ENCODE measurements around the gene SULT1C2. TPM values are rescaled to one million over a fixed set of nuclear protein-coding genes. Genes with fewer than 3 reads are reported as not detected.
"Not testable (repeated sequence)": the region's sequence is repeated elsewhere in the genome, so short reads cannot be mapped to it uniquely, and the experiment has no call there.

Gene SULT1C2
- 10 to 100 TPM; 42.7 to 51.7 (median 50.5) TPM for polyA plus RNA-seq (ENCODE audit: insufficient read length in 3 of 3)

DNA sequence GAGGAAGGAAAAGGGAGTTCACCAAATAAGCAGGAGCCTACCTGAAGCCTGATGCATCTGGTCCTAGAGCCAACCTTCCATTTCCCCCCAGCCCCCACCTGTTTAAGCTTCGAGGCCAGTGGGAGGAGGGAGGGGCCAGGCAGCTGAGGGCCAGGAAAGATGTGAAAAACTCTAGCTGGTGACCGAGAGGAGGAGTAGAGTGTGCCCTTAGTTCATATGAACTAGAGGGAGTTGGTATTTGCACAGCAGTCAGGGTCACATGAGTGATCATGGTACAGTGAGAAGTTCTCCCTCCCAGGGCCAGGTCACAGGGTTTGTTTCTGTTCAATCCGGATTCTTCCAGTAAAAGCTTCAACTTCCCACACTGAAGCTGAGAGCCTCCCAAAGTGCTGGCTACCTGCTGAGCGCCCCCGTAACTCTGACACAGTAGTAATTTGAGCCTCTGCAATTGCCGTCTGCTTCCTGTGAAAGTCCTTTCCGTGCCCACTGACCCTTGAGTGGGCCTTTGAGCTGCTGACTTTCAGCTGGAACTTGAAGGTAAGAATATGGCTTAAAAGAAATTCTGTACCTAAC lies at the start of gene SULT1C2:
SULT1C2 (plus strand) TSS at position 362 of the 573 bp plus-strand sequence. CDS start 4,773 bp downstream, outside the sequence.
- DNase-seq (ENCODE audit: low read depth in 3 of 3, low spot score in 2 of 3), result peak; percentile 74 to 86 (median 80)

DNA sequence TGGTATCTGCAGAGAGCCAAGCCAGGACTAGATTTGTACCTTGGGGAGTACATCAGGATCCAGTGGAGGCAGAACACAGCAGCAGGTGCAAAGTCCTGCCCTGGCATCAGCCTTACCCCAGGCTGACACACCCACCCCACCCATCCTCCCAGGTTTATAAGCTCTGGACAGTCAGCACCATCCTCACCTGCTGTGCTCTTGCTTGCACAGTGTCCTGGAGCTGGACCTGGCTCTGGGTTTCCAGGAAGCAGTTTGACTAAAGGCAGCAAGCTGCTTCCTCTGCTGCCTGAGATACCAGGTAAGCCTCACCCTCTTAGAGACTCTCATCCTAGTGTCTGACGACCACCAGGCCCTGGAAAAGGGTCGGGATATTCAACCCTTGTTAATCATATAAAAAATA lies 48.9 kb upstream of the SULT1C2 start, which contains the start of gene SULT1C3:
SULT1C3 (plus strand) TSS at position 183 of the 400 bp plus-strand sequence. CDS start 7,227 bp downstream, outside the sequence.
- DNase-seq (ENCODE audit: low read depth in 3 of 3, low spot score in 2 of 3), result no peak

DNA sequence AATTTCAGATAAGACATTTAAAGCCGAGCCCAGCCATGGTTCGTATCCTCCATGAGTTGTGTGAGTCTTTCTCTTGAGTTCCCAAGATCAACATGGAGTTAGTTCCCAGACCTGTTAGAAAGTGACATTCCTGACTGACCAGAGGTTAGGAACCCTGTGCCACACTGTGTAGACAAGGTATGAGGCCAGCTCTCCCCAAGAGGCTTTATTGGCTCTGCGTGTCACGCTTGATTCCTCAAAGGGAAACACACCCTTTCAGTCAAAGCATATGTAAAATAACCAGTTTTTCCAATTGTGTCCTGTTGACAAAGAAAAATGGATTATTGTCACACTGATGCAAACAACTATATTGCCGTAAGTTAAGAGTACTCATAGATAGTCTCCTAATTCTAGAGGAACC lies 47.7 kb upstream of the SULT1C2 start:
- DNase-seq (ENCODE audit: low read depth in 3 of 3, low spot score in 2 of 3), result no peak

DNA sequence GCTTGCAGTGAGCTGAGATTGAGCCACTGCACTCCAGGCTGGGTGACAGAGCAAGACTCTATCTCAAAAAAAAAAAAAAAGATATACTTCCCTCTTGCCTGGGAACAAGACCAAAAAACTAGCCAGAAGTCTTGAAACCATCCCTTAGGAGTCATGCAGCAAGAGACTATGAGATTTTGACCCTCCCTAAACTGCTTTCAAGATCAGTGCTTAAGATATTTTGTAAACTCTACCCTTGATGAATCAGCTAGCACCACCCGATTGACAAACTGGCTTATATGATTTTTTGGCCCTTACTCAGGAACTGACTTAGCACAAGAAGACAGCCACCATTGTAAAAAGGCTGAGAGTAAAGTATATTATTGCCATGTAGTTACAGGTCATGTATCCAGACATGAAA lies 45.1 kb upstream of the SULT1C2 start:
- no peak for DNase-seq (ENCODE audit: low read depth in 3 of 3, low spot score in 2 of 3)

DNA sequence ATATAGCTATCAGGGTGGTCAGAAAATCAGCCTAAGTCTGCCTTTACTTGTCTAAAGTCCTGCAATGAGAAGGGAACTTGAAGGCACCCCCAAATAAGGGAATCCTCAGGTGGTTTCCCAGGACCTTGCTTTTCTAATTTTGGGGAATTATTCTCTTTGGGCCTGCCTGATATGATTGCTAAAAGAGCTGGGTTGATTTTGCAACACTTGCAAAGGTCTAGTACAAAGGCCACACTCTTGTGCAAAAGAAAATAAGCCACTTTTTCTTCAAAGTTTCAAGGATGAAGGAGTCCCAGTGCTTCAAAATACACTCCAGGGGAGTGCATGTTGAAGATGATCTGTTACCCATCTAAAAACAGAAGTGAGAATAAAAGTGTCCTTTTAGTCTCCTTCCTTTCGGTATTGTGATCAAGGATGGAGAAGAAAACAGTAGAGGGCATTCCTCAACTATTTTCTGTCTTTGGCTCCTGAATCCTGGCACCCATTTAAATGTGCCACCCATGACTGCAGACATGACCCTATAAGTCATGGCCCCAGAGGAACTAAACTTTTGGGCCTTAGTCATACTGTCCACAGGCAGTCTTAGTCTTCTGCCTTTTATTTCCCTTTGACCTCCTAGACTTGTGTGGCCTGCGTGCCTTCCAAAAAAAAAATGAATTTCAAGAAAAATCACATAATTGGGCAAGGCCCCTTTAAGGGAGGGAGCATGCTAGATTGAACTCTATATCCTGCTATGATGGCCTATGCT lies 43.9 kb upstream of the SULT1C2 start:
- DNase-seq (ENCODE audit: low read depth in 3 of 3, low spot score in 2 of 3), result no peak

DNA sequence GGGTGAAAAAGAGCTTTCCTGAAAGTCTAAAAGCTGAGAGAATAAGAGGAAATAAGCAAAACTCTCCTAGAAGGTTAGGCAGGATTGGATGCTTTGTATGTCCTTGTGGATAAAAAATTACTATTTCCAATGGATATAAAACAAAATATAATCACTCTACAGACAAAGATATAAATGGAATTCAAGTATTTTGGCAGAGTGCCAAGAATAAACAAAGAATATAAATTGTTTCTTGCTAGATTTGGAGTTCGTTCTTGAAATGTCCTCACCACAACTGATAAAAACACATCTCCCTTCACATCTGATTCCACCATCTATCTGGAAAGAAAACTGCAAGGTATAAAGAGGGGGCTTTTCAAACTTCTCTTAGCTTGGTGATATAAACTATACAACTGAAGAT lies 35.6 kb upstream of the SULT1C2 start:
- no peak for DNase-seq (ENCODE audit: low read depth in 3 of 3, low spot score in 2 of 3)

DNA sequence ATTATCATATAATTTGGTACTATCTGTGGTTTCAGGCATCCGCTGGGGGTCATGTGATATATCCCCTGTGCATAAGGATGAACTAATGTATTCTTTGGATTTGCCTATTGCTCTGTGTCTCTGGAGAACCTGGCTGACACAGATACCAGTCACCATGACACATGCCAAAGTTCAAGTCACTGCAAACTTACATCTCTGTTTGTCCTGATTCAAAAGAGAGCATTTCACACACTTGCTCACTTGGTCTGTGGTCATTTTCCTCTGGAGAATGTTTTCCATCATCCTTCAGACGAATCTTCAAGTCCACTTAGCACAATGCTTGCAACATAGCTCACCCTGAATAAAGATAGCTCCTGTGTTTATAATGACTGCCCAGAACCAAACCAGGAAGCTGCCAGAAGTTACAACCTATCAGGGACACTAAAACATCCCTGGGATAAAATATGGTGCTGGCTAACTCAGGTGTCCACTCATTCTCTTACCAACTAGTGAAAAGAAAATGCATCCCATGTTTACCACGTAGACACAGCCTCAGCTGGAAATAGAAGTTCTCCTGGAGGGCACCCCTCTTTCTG lies 30.9 kb upstream of the SULT1C2 start:
- no peak for DNase-seq (ENCODE audit: low read depth in 3 of 3, low spot score in 2 of 3)

DNA sequence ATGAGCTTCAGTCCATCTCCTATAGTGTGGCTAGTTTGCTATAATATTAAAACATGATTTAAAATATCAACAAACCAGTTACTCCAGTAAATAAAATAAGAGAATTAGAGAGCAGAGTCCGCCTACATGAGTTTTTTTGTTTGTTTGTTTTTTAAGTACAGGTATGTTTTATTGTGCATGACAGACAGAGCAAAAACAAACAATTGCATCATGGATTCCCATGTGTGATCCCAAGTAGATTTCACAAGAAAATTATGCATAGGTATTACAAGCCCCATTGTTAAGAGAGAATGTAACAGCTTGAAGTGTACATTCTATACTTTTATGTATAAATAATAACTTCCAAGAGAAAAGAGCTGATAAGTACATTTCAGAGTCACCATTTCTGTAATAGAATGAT lies 27.9 kb upstream of the SULT1C2 start:
- no peak for DNase-seq (ENCODE audit: low read depth in 3 of 3, low spot score in 2 of 3)

DNA sequence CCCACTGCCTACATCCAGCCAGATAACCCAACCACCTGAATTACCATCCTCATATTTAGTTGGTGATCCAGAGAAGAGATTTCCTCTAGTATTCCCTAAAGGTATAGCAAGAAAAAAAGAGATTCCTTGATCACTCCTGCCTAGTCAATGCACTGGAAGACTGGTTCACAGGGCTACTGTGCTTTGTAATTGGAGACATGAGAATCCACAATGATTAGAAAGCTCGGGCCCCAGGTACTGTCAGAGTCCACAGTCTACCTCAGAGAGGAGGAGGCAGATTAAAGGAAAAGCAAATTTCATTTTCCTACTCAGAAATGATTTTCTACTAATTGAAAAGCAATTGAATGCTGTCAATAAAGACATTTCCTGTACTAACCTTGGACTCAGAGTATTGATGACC lies 26.7 kb upstream of the SULT1C2 start:
- no peak for DNase-seq (ENCODE audit: low read depth in 3 of 3, low spot score in 2 of 3)

DNA sequence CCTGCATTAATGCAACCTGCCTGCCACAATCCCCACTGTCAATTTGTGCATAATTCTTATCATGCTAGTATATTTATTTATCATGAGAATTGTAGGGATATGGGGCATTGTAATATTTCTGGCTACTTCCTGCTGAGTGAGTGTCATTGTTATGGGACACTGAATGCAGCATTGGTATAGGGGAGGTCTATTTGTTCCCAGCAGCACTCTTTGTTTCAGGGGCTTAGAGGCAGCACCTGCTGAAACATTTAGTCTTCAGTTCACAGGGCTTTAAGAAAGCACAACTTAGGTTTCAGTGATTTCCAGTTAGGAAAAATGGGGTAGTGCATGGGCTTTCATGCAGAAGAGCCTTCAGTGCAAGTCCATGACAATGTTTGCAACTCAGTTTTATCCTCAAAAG lies 25.3 kb upstream of the SULT1C2 start:
- DNase-seq (ENCODE audit: low read depth in 3 of 3, low spot score in 2 of 3), result no peak

DNA sequence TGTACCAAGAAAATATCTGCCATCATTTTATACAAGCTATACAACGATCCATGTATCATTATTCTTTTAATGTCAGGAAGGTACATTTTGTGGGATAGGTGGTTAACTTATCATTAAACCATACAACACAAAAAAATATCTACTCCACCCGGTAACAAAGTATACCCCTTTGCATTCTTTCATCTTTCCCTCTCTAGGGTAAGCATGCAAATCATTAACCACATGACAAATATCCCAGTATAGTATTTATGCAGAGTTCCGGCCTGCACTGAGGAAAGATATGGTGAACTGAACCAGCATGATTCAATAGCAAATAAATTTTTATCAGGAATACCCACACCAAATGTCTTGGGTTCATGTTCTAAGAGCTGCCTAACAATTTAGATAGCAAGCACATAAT lies 22.5 kb upstream of the SULT1C2 start:
- DNase-seq (ENCODE audit: low read depth in 3 of 3, low spot score in 2 of 3), result no peak

DNA sequence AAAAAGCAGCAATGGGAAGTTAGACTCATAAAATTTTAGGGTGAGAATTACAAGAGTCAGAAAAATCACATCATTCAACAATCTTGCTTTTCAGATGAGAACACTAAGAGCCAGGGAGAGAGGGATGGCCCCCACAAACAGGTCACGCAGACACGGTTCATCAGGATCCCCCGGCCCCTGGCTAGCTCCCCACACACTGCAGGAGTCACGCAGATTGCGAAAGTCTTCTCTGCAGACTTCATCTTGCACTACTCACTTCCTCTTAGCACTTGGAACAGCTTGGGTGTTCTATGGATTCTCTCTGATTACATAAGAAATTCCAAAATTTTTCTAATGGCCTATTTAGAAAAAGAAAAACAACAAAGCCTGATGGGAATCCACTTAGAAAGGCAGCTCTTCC lies 21.6 kb upstream of the SULT1C2 start:
- DNase-seq (ENCODE audit: low read depth in 3 of 3, low spot score in 2 of 3), result no peak

DNA sequence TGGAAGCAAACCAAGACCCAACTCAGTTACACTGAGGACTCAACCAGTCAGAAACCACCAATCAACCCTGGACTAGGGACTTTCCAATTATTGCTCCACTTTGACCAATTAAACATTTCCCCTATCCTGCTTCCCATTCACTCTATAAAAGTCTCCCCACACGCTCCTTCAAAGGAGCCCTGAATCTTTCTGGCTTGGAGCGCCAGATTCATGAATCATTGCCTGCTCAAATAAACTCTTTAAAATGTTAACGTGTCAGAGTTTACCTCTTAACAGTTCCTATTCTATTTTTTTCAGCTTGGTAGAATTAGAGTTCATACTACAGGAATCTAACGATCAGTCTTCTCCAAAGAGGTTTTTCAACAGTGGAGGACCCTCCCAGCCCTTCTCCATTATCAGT lies 20.7 kb upstream of the SULT1C2 start:
- no peak for DNase-seq (ENCODE audit: low read depth in 3 of 3, low spot score in 2 of 3)

DNA sequence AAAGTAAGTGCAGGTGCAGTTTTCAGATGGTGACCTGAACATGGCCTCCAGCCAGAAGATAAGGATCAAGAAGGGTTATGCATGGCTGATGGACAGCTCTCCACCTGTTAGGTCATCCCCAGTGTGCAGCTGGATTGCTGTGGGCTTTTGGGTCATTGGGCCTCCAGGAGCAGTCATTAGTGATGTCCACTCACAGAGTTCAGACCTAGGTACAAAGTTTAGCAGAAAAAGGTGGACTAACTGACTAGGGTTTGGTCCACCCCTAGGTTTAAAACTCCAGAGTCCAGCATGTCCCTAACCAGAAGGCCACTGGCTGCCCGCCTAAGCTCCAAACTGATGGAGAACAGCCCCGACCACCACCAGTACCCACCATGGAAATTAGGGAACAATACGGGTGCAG lies 18.3 kb upstream of the SULT1C2 start:
- no peak for DNase-seq (ENCODE audit: low read depth in 3 of 3, low spot score in 2 of 3)

DNA sequence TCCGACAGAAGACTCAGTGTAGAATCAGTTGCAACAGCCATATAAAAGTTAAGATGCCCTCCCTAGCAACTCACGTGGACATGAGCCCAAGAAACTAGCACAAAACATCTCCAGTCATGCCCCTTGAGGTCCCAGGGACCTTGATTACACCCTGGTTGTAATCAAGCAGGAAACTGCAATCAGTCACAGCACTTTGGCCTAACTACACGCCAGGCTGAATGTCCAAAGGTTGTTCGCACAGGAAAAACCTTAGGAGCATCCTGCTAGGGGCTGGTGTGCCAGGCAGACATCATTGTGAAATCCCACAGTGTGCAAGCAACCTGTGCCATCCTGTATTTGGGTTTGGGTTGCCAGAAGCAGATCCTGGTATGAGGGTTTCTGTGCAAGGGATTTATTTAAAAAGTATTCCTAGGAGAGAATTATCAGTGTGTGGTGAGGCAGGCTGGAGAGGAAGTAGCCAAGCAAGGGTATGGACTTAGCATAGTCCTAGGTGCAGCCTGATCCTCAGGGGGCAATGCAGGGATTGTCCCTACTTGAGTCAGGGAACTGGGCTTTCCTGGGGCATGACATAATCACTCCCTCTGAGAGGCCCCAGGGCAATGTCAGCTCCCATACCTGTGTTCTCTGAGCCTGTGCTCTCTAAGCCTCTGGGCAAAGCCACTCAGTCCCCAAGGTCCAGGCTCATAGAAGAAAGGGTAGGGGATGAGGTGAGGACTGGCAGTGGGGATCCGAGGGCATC lies 17.8 kb upstream of the SULT1C2 start:
- DNase-seq (ENCODE audit: low read depth in 3 of 3, low spot score in 2 of 3), result no peak

DNA sequence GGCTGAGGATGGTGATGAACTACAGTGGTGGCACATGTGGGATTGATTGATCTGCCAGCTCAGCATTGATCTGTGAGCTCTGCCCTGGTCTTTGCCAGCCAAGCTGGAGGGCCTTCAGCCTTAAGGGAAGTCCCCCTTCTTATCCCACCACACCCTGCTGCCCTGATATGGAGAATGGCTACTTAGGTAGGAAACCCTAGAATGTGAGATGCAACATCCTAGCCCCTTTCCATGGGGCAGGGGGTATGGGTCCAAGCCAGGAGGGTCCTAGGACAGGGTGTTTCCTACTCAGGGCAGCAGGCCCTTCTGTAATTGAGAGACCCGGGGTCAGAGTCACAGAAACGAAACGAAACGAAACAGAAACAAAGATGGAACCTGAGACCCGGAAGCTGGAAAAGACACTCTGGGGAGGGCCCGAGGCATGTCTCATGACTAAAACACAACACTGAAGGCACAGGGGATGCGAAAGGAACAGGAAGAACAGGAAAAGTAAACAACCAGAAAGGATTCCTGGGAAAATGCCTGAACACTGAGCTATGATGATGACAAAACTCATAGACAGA lies 16.9 kb upstream of the SULT1C2 start:
- peak in 2 of 3 donors; percentile 55 to 68 for DNase-seq (ENCODE audit: low read depth in 3 of 3, low spot score in 2 of 3)

DNA sequence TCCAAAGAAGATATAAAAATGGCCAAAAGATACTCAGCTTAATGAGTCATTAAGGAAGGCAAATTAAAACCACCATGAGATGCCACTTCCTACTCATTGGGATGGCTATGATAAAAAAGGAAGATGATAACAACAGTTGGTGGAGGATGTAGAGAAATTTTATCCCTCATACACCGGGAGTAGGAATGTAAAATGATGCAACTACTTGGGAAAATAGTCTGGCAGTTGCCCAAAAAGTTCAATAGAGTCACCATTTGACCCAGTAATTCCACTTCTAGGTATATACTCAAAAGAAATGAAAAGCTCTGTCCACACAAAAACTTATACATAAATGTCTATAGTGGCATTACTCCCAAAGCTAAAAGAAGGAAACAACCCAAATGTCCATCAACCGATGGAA lies 10.1 kb upstream of the SULT1C2 start:
- DNase-seq (ENCODE audit: low read depth in 3 of 3, low spot score in 2 of 3), result no peak

DNA sequence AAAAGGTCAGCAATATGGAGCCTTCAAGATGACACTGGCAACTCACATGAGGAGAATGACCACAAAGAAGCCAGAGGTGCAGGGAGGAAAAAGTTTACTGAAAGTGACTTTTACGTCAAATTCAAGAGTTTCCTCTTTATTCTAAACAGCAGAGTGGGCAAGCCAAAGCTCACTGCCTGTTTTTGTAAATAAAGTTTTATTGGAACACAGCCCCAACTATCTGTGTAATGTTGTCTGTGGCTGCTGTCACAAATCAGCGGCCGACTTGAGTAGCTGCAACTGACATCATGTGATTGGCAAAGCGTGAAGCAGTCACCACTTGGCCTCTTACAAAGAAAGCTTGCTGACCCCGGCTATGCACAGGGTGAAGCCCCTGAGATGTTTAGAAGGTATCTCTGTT lies 9.2 kb upstream of the SULT1C2 start:
- DNase-seq (ENCODE audit: low read depth in 3 of 3, low spot score in 2 of 3), result no peak

DNA sequence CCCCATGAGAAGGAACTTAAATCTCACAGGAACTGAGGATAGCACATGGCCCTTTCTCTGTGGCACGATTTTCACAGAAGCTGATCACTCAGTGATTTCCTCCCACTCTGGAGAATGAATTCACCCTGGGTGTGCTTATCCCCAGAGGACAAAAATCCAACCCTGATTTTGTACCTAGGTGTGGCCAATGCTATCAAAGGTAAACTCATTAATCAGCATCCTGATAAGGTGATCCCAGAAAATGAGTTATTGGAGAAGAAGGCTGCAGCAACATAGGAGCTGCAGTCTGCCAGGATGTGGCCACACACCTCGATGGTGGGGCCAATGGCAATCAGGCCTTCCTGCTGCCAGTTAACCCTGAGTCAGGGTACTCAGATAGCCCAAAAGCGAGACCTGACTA lies 8.2 kb upstream of the SULT1C2 start:
- no peak for DNase-seq (ENCODE audit: low read depth in 3 of 3, low spot score in 2 of 3)

DNA sequence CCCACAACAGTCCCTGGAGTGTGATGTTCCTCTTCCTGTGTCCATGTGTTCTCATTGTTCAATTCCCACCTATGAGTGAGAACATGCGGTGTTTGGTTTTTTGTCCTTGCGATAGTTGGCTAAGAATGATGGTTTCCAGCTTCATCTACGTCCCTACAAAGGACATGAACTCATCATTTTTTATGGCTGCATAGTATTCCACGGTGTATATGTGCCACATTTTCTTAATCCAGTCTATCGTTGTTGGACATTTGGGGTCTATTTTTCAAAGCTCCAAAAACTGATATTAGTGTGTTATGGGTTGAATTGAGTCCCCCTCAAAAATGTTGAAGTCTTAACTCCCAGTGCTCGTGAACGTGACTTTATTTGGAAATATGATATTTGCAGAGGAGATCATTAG lies 4.1 kb upstream of the SULT1C2 start:
- DNase-seq (ENCODE audit: low read depth in 3 of 3, low spot score in 2 of 3), result not testable (repeated sequence)

DNA sequence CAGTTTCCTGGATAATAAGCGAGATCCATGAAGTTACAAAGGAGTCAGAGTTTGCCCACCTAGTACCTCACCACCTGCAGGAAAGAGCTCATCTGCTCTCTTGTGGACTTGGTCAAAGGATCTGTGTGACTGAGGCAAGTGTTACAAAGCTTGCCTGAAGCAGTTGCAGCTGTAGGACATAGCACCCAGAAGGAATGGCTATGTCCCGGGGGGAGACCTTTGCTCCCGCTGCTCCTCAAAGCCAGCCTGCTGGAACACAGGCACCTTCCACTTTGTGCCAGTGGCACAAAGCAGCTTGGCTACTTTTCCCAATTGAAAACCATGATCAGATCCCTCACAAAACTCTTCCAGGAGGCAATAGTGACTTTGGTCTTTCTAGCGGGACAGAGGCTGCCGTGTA lies 3.1 kb upstream of the SULT1C2 start:
- no peak for DNase-seq (ENCODE audit: low read depth in 3 of 3, low spot score in 2 of 3)

All from right renal cortex interstitium (tissue), 3 donors.